NCI-H345 treated with DMSO at 0.1 percent for 48 hours (cell line): Measurements from ENCODE around the gene ADGRD1.

ENCODE experiments used
- DNase-seq: peaks from one replicate; lab custom pipeline; 2025; ENCODE audit not compliant: unreplicated experiment; lab: John Stamatoyannopoulos, UW

ADGRD1 gene

DNA sequence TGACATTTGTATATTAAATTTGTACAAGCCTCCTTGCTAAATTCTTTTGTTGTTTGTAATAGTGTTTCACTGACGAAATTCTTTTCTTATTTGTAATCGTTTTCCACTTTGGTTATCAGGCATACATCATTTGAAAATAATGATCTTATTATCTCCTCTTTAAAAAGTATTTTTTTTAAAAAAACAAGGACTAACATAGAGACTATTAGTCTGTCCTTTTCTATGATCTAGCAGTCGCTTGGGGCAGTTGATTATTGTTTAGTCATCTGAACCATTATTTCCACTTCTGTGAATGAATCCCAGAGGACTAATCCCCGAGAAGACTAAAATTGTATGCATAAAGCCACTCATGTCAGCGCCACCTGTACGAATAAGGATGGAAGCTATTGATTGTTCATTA lies 11.5 kb downstream of the ADGRD1 start:
- no peak for DNase-seq

DNA sequence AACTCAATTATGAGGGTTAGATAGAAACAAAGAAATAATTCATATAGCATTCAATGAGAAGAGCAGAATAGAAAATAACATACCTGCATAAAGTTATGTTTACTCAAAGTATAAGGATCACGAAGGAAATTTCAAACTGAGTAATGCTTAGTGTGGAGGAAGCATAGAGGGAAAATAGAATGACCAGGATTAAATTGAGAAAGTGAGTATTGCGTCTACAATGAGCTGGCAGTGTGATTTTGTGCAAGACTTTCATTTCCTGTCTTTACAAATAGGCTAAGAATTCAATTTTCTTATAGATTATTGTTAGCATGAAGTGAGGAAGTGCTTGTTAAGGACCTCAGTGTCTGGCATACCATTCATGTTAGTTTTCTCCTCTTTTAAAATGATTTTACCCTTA lies 12.0 kb downstream of the ADGRD1 start:
- no peak for DNase-seq

DNA sequence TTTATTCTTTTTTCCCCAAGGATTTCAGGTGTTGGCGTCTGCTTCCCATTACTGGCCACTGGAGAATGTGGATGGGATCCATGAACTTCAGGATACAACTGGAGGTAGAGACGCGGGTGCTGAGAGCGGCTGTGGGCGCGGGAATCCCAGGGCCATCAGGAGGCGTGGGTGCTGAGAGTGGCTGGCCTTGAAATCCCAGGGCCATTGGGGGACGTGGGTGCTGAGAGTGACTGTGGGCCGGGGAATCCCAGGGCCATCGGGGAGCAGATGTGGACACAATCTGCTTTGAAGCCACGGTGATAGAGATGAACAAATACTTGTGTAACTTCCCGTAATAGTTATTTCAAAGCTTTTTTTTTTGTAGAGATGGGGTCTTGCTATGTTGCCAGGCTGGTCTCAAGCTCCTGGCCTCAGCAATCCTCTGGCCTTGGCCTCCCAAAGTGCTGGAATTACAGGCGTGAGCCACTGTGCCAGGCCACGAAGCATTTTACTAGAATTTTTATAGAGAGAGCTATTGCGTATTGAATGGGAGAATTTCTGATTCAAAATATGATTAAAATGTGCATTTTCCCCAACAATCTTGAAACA lies 12.8 kb downstream of the ADGRD1 start:
- DNase-seq = no peak

DNA sequence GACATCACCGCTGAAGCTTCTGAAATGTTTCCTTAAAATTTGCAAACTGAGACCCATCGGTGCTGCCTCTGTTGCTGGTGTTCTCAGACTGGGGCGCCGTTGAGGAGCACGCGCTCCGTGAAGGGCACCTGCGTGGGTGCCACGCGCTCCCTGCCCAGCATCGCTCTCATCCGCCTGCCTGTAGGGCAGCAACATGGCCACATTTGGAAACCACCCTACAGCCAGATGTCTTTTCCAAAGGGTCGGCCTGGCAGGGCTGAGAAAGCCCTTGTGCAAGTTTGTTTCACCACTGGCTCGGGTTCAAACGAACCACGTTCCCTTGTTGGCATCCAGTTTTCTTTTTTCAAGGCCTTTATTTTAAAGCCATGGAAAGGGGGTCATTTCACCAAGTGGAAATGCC lies 13.9 kb downstream of the ADGRD1 start:
- no peak for DNase-seq

DNA sequence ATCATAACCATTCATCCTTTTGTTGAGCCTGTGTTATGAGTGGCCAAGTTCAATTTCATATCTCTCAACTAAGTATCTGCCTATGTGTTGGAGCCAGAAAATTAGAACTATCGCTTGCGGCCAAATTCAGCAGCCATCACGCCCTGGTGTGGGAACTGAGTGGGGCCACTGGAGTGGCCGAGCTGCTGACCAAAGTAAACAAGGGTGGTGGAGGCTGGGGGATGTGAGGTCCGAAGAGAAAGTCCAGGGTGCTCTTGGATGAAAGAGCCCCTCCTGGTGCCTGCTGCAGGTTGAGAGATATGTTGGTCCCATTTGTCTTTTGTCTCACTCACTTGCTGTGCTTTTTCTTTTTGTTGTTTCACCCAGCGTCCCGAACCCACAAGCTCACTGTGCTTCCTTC lies 14.9 kb downstream of the ADGRD1 start:
- DNase-seq = no peak

DNA sequence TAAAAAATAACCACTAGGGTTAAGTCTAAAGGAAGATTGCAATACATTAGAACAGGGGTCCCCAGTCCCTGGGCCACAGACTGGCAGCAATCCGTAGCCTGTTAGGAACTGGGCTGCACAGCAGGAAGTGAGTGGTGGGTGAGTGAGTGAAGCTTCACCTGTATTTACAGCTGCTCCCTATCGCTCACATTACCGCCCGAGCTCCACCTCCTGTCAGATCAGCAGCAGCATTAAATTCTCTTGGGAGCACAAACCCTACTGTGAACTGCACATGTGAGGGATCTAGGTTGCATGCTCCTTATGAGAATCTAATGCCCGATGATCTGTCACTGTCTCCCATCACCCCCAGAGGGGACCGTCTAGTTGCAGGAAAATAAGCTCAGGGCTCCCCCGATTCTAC lies 15.5 kb downstream of the ADGRD1 start:
- DNase-seq = no peak

DNA sequence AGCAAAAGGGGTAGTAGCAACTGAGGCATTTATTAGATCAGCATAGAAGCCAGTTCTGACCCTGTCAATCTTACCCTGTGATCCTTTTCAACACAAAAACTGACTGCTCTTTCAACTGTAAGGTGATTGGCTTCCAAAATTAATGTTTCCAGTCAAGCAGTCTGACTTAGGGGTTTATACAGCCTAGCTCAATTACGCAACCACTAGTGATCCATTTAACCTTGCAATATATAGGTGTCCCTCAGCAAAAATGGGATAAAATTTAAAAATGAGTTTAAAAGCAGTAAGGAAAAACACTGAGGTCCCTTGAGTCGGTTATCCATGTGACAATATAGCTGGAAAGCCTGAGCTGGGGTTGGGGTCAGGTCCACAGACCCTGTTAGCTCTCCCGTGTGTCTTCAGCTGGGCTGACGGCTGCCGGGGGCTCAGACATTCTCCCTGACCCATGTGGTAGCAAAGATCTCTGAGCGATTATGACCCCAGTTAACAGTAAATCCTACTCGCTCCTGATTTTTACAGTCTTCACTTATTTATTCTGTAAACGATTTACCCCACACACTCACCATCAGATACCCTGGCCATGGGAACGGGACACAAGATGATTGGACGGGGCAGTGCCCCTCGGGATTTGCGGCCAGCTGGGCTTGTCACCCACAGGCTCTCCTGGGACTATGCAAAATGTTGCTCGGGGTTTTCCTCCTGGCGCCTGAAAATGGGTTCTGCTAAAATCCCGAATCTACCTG lies 16.6 kb downstream of the ADGRD1 start:
- no peak for DNase-seq

DNA sequence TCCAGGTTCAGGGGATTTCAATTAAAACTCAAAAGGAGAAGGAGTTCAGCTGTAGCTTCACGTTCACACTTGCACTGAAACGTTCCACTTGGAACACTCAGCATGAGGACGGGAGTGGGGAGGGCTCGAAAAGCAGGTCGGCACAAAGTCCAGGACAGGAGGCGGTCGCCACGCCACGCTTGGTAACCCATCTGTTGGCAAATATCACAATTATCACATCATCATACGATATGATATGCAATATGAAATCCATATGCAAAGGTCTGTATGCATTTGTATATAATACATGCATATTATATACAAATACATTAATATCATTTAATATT lies 17.2 kb downstream of the ADGRD1 start:
- DNase-seq = no peak

DNA sequence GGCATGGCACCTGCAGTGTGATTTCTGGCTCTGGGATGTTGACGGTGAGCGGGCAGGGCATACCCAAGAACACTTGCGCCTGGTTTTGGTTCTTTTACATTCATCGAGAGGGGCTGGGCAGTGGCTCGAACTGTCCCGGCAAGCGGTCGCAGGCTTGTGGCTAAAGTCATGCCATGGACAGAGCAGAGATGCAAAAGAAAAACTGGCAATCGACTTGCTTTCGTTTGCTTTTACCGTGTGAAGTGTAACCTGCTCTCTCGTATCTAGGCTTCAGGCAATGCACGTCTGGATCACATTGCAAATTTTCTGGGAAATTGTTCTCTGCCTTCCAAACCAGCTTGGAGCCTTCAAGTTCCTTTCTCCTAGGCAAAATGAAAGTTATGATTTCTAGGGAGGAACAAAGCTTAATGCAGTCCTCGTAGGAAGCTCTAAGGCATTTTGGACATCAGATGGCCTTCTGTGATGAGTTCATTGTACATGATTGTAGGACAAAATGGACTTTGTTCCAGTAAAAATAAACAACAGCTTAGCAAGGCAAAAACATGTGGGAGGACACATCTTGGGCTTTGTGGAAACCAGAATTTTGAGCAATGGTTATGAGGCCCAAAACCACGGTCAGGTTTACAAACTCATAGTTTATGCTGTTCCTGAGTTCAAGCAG lies 18.3 kb downstream of the ADGRD1 start:
- no peak for DNase-seq

DNA sequence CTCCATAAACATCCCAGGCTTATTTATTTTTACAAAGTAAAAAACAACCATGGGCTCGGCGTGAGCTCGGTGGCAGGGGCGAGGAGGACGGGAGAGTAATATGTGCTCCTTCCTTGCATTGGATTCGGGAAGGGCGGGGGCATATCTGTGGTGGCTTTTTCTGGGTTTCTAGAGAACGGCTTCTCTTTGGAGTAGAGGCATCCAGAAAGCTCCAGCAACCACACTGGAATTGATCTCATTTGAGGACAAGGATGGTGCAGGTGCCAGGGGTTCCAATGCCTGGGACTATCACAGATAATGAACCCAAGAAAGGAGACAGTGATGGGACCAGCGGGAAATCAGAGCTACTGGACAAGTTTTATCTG lies 18.9 kb downstream of the ADGRD1 start:
- no peak for DNase-seq

DNA sequence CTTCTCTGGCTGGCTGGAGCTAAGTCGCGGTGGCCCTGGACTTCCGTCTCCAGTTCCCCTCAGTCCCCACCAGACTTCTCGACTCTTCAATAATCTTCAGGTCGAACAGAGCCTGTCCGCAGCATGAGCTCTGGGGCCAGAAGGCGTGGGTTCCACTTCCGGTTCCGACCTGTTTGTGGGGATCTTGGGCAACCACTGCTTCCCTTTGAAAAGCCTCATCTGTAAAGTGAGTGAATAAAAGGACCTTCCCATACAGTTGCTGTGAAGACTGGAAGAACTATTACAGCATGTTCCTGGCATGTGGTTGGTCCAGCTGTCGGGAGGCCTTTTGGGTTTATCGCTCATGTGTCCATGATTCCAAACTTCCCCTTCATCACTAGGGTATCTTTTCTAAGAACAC lies 19.4 kb downstream of the ADGRD1 start:
- no peak for DNase-seq

DNA sequence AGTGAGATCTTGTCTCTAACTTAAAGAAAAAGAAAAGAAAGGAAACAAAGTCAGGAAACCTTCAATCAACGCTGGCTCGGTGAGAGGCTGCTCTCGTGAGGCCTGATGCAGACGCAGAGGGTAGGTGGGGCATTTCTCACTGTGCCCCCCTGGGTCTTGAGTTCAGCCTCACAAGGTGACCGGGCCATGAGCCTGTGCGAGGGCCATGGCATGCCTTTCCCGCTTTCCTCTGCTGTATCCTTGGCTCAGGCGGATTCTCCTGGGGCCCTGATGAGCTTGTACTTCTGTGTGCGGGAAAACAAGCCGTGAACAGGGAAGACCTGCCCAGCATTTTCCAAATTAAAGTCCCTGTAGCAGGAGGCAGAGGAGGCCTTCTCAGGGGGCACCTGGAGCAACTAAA lies 20.2 kb downstream of the ADGRD1 start:
- DNase-seq = no peak

DNA sequence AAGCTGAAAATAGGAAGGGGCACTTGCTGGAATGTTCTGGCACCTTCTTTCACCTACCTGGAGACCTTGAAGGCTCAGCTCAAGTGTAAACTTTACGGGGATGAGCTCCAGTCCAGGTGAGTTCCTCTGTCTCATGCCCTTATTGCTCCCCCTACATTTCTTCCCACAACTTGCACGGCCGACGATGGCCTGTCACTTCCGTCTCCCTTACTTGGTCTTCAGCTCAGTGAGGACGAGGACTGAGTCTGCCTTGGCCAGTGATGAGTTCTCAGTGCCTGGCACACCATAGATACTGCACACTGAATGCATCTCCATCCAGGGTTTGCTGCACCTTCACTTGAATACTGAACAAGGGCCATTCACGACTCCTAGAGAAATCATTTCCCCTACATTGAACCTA lies 21.4 kb downstream of the ADGRD1 start:
- DNase-seq = no peak

DNA sequence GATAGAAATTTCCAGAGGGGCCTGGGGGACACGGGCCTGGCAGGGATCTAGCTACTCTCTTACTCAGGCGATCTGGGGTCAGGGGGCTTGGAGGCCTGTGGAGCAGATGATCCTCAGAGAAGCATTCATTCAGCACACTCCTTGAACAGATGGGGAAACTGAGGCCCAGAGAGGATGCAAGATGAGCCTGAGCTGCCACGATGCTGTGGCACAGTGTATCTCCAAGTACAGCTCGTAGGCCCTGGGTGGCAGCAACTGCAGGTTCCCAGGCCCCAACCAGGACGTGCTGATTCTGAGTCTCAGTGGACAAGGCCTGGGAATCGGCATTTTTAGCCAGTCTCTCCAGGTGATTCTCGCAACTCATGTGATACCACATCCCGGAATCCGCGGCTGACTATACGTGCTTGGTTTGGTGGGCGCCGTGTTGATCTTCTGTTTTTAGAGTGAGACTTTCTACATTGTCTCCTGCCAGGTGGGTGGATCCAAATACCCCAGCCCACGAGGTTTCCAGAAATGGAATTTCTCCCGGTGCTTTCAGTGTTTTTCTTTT lies 22.5 kb downstream of the ADGRD1 start:
- no peak for DNase-seq

DNA sequence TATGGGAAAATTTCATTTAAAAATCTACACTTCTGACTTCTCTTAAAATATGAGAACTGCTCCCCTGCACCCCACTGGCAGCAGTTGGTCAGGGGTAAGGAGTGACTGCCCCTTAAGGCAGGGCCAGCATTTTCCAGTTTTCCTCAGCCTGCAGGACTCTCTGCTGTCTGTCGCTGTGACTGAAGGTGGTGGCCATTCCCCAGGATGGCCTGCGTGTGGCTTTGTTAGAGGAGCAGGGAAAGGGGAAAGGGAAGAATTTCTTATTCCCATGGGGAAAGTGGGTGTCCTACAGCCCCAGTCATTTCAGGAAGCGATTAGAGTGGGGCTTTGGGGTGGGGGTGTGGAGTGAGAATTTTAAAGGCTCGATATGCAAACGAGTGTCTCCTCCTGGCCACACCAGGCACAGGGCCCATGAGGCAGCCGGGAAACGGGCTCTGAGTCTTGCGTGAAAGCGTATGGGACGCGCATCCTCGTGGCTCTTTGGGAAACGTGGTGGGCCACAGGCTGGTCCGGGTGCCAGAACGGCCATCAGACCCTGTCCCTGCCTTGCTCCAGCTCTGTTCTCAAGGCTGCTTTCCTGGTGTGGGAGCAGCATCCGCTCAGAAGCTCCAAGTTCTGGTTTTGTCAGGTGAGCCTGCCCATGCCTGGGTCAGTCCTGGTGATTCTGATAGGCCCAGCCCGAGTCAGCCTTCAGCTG lies 23.5 kb downstream of the ADGRD1 start:
- no peak for DNase-seq

DNA sequence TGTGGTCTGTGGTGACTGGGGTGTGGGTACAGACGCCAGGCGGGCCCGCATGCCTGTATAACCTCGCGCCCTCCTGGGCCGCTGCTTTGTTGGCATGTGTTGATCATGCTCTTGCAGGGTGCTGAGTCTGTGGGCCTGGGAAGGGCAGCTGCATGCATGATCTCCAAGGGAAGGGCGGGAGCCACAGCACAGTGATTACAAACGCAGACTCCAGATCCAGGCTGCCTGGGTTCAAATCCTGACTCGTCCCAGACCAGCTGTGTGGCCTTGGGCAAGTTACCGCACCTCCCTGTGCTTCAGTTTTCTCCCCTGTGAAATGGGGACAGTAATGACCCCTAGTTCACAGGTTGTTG lies 24.0 kb downstream of the ADGRD1 start:
- DNase-seq = no peak

DNA sequence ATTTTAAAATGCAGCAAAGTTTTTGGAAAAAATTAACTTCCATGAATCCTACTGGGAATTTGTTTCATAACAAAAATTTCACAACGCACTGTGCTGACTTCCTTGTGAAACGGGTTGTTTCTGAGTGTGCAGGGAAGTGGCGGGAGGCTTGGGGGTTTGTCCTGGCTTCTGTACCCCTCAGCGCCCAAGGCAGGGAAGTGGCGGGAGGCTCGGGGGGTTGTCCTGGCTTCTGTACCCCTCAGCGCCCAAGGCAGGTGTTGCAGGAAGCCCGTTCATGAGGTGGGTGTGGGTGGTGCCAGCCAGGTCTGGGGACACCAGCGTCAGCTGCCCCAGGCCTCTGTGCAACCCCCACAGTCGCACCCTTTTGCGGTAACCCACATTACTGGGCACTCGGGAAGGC lies 25.1 kb downstream of the ADGRD1 start:
- no peak for DNase-seq

DNA sequence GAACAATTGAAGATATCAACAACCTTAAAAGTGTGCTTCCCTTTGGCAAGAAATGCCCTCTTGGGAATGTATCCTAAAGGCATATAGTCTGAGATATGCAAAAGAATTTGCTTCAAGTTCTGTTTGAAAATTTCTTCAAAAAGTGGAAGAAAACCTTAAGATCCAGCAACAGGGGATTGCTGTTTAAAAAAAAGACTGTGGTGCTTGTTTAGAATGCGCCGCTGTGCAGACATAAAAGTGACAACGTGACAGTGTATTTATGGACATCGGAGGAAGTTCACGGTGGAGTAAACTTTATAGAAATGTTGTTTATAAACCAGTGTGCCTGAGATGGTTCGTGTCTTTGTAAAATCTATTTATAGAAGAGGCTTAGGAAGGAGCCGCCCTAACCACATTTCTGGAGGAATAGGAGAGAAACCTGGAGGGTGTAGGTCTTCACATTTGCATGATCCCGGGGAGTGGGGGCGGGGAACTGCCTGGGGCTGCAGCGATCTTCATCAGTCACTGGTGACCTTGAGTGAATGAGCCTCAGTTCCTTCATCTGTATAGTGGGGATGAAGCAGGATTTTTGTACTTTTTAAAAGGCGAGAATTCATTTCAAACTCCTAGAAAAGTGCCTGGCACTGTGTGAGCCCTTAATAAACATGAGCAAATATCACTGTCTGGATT lies 27.5 kb downstream of the ADGRD1 start:
- DNase-seq = no peak

DNA sequence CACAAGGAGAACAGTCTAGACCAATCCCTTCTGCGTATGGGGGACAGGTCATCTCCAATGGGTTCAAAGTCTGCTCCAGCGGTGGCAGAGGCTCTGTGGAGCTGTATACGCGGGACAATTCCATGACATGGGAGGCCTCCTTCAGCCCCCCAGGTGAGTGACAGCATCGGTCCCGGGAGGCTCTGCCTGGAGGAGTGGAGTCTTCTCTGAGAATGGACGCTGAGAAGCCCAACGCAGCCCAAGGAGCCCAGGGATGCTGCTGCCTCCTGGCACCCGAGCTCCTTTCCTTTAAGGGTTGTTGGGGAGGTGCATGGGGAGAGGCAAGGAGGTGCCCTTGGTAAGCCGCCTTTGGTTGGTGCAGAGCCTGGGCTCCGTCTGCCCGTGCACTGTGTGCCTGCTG lies 28.2 kb downstream of the ADGRD1 start:
- DNase-seq = no peak

DNA sequence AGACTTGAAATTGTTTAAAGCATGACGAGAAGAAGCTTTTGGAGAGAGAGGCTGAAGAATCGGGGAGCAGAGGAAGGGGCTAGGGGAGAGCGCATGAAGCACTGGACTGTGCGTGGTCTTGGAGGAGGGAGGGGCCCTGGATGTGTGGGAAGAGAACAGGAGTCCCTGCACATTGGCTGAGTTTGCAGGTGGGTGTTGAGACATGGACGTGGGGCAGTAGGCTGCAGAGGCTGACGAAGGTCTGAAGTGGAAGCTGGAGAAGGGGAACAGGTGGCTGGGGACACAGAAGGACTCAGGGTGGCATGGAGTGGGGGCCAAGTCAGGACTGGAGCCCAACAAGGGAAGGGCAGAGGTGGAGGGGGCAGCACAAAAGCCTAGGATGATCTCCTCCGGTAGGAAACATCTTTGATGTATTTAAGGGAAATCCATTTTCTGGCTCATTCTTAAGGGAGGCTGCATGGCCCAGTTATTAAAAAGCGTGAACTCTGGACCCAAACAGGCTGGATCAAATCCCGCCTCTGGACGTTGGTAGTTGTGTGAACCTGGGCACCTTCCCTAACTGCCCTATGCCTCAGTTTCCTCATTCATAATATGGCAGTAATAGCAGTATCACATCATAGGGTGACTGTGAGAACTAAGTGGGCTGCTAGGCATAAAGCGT lies 29.0 kb downstream of the ADGRD1 start:
- no peak for DNase-seq
